HEK293 (cell line): ENCODE data around the gene SNX13.

Experiments used
- CTCF ChIA-PET: fragments of 350-600 bp; formaldehyde crosslinking; extraction: SDS; loops from one replicate; lab custom pipeline; 2021; ENCODE audit warnings: antibody characterized with exemption; lab: Yijun Ruan, JAX
- POLR2A ChIA-PET: fragments of 300-600 bp; formaldehyde crosslinking; extraction: SDS; loops from one replicate; lab custom pipeline; 2020; ENCODE audit warnings: antibody characterized with exemption, inconsistent platforms; lab: Yijun Ruan, JAX
- H3K27ac ChIP-seq: fragments of 200-500 bp; sonication (Bioruptor generic); 2 replicates; pipeline ENCODE4 v1.5.1; 2014; ENCODE audit warnings: low read depth, low read length, control low read depth, inconsistent platforms; ENCODE audit errors: extremely low read depth
- H3K36me3 ChIP-seq, 2 experiments: fragments of 200-500 bp in 1 of 2; sonication (Bioruptor generic) in 1 of 2; 1 replicate in 1 of 2; 2 replicates in 1 of 2; pipeline ENCODE4 v1.5.1; 2014 to 2017; ENCODE audit warnings: inconsistent platforms in 2 of 2, low read length in 2 of 2; ENCODE audit not compliant: control insufficient read depth in 2 of 2, insufficient read depth in 1 of 2
- H3K4me1 ChIP-seq: fragments of 200-500 bp; sonication (Bioruptor generic); 2 replicates; pipeline ENCODE4 v1.5.1; 2014; ENCODE audit warnings: mild to moderate bottlenecking, low read length, inconsistent platforms; ENCODE audit not compliant: control insufficient read depth, insufficient read depth
- H3K4me3 ChIP-seq: 2 replicates; pipeline ENCODE4 v1.5.1; 2011; ENCODE audit warnings: low read depth, mild to moderate bottlenecking, control low read depth, low read length, moderate library complexity
- H3K9me3 ChIP-seq: fragments of 200-500 bp; sonication (Bioruptor generic); 2 replicates; pipeline ENCODE4 v1.5.1; 2014; ENCODE audit warnings: low read depth, low read length, inconsistent platforms; ENCODE audit not compliant: control insufficient read depth, insufficient read depth
- PRDM1 ChIP-seq: fragments of 450-650 bp; formaldehyde crosslinking; IDR thresholded peaks from 2 replicates; pipeline ENCODE4; 2016; ENCODE audit warnings: missing biosample characterization, missing genetic modification characterization
- TRIM28 ChIP-seq: IDR thresholded peaks from 2 replicates; pipeline ENCODE4 v1.6.1; 2011; ENCODE audit warnings: low read length, control low read depth, borderline replicate concordance
- WT1 ChIP-seq: fragments of 450-650 bp; formaldehyde crosslinking; IDR thresholded peaks from 2 replicates; pipeline ENCODE4 v1.5.1; 2016; ENCODE audit warnings: missing biosample characterization, missing genetic modification characterization
- ZNF121 ChIP-seq: fragments of 450-650 bp; formaldehyde crosslinking; IDR thresholded peaks from 2 replicates; pipeline ENCODE4 v1.5.1; 2016; ENCODE audit warnings: missing biosample characterization, missing genetic modification characterization
- ZNF174 ChIP-seq: fragments of 450-650 bp; formaldehyde crosslinking; IDR thresholded peaks from 2 replicates; pipeline ENCODE4 v1.5.0; 2017; ENCODE audit warnings: missing biosample characterization, mild to moderate bottlenecking, missing genetic modification characterization
- ZNF391 ChIP-seq: fragments of 450-650 bp; formaldehyde crosslinking; IDR thresholded peaks from 2 replicates; pipeline ENCODE4 v1.5.1; 2016; ENCODE audit warnings: low read depth, missing biosample characterization, missing genetic modification characterization, borderline replicate concordance
- ZNF501 ChIP-seq: fragments of 450-650 bp; formaldehyde crosslinking; IDR thresholded peaks from 2 replicates; pipeline ENCODE4 v1.5.1; 2016; ENCODE audit warnings: missing biosample characterization, missing genetic modification characterization
- ZNF529 ChIP-seq: fragments of 450-650 bp; formaldehyde crosslinking; IDR thresholded peaks from 2 replicates; pipeline ENCODE4 v1.5.1; 2017; ENCODE audit warnings: missing genetic modification characterization, missing biosample characterization; ENCODE audit not compliant: insufficient replicate concordance
- ZNF571 ChIP-seq: fragments of 450-650 bp; formaldehyde crosslinking; IDR thresholded peaks from 2 replicates; pipeline ENCODE4 v1.5.0; 2017; ENCODE audit warnings: missing biosample characterization, missing genetic modification characterization
- ZNF677 ChIP-seq: fragments of 450-650 bp; IDR thresholded peaks from 2 replicates; pipeline ENCODE4 v1.5.0; 2018; ENCODE audit warnings: missing biosample characterization, mild to moderate bottlenecking, missing genetic modification characterization, moderate library complexity
- TF ChIP-seq, protein P1 (sequence below): fragments of 450-650 bp; formaldehyde crosslinking; IDR thresholded peaks from 2 replicates; pipeline ENCODE4 v1.5.1; 2016; ENCODE audit warnings: missing biosample characterization, missing genetic modification characterization
- TF ChIP-seq, protein P2 (sequence below): fragments of 450-650 bp; IDR thresholded peaks from 2 replicates; pipeline ENCODE4 v1.5.1; 2018; ENCODE audit warnings: missing biosample characterization, mild to moderate bottlenecking, missing genetic modification characterization
- TF ChIP-seq, protein P3 (sequence below): fragments of 450-650 bp; formaldehyde crosslinking; IDR thresholded peaks from 2 replicates; pipeline ENCODE4 v1.5.1; 2016; ENCODE audit warnings: missing biosample characterization, missing genetic modification characterization
- TF ChIP-seq, protein P4 (sequence below): fragments of 450-650 bp; formaldehyde crosslinking; IDR thresholded peaks from 2 replicates; pipeline ENCODE4 v1.5.1; 2017; ENCODE audit warnings: missing biosample characterization, missing genetic modification characterization
- TF ChIP-seq, protein P5 (sequence below): fragments of 450-650 bp; formaldehyde crosslinking; optimal IDR thresholded peaks from 2 replicates; pipeline ENCODE3; 2016; ENCODE audit warnings: missing biosample characterization, mild to moderate bottlenecking, missing genetic modification characterization

Gene SNX13

DNA sequence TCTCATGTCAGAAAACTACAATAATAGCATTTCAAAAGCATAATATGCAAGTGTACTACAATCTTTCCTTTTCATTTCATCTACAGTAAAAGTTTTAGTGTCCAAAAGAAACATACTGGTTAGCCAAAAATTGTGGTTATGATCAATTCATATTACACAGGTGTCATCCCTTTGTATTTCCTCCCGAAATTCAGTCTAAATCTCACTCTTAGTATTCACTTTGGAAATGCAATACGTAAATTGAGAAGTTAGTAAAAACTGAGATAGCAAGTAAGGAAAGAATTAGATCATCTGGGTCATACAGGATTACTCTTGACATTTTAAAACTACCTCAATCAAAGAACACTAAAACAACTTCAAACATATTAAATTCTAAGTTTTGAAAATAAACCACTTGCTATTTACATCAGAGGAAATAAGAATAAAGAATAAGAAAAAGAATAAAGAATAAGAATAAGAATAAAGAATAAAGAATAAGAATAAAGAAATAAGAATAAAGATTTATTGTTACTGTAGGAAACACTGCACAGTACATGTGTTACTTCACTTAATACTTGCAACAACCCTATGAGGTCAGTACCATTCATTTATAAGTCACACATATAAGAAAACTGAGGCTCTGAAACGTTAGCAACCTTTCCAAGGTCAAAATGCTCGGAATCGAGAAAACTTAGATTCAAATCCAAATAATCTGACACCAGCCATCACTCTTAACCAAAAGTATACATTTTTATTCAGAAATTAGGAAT lies 10.5 kb downstream of the SNX13 start:
- Histone ChIP-seq H3K4me1 (peaks cover 3% of the 10 kb centered on the region; the same call in 1 of the 2 replicates), H3K27ac (no peak overlapping the region), H3K9me3 (no peaks in the 10 kb centered on the region), H3K4me3 (no peak overlapping the region), H3K36me3 (no peaks in the 10 kb centered on the region)
- POLR2A ChIA-PET, result no interaction called here
- CTCF ChIA-PET, result no interaction called here
- TF ChIP-seq PRDM1 (tag by site-specific recombination) (0 out of 2 replicates have a peak, but pooled peaks have one; percentile 6), TRIM28 (no peak), ZNF677 (tag by site-specific recombination) (no peak)

DNA sequence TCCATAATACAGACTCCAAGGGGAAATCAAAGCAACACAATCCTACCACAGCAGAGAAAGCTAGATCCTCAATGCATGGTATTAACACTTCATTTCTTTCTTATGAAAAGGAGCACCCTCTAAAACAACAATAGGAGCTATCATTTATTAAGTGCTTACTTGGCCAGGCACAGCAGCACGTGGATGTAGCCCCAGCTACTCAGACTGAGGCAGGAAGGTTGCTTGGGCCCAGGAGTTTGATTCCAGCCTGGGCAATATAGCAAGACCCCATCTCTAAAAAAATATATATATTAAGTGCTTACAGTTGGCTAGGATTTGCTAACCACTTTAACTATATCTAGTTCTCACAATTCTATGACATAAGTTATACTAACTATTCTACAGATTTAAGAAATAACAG lies 12.2 kb downstream of the SNX13 start:
- no peak overlapping the region for H3K27ac ChIP-seq
- TF ChIP-seq ZNF391 (tag by site-specific recombination) (no peak), WT1 (tag by site-specific recombination) (no peak), ZNF121 (tag by site-specific recombination) (0 out of 2 replicates have a peak, but pooled peaks have one; percentile 45)
- TF ChIP-seq, protein P1, sequence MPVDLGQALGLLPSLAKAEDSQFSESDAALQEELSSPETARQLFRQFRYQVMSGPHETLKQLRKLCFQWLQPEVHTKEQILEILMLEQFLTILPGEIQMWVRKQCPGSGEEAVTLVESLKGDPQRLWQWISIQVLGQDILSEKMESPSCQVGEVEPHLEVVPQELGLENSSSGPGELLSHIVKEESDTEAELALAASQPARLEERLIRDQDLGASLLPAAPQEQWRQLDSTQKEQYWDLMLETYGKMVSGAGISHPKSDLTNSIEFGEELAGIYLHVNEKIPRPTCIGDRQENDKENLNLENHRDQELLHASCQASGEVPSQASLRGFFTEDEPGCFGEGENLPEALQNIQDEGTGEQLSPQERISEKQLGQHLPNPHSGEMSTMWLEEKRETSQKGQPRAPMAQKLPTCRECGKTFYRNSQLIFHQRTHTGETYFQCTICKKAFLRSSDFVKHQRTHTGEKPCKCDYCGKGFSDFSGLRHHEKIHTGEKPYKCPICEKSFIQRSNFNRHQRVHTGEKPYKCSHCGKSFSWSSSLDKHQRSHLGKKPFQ, result no peak
- TF ChIP-seq, all 188 proteins: peak for 1
- Histone ChIP-seq H3K36me3 (no peaks in the 10 kb centered on the region), H3K9me3 (no peaks in the 10 kb centered on the region), H3K4me3 (no peak overlapping the region), H3K4me1 (no peaks in the 10 kb centered on the region)
- CTCF ChIA-PET, result no interaction called here
- POLR2A ChIA-PET, result no interaction called here

DNA sequence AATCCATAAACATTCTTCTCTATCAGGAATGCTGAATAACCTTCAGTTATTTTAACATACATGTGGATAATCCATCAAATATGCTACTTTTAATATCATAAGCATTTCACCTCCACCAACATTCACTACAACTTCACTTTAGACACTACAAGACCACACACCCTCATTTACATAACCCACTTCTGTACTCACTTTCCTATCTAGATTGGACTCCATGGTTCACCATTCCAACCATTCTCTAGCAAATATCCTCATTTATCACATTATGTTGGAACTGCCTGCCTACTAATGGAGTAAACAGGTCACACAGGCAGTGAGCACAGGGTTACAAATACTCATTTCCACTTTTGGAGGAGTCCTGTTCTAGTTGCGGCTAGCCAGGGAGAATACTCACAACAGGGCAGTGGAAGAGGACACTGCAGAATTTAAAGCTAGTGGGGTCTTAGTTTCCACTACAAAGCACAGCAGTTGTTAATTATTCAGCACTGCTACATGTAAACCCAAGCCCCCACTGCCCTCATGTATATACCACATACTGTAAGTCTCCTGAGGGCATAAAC lies 18.4 kb downstream of the SNX13 start:
- no peaks in the 10 kb centered on the region for H3K36me3 ChIP-seq
- POLR2A ChIA-PET, result no interaction called here
- CTCF ChIA-PET, result no interaction called here
- H3K4me3 ChIP-seq, result no peak overlapping the region
- no peaks in the 10 kb centered on the region for H3K4me1 ChIP-seq
- TF ChIP-seq ZNF501 (no peak), ZNF529 (tag by site-specific recombination) (no peak), ZNF174 (no peak), ZNF571 (tag by site-specific recombination) (no peak), WT1 (tag by site-specific recombination) (no peak)
- TF ChIP-seq, protein P2, sequence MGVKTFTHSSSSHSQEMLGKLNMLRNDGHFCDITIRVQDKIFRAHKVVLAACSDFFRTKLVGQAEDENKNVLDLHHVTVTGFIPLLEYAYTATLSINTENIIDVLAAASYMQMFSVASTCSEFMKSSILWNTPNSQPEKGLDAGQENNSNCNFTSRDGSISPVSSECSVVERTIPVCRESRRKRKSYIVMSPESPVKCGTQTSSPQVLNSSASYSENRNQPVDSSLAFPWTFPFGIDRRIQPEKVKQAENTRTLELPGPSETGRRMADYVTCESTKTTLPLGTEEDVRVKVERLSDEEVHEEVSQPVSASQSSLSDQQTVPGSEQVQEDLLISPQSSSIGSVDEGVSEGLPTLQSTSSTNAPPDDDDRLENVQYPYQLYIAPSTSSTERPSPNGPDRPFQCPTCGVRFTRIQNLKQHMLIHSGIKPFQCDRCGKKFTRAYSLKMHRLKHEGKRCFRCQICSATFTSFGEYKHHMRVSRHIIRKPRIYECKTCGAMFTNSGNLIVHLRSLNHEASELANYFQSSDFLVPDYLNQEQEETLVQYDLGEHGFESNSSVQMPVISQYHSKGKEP (tag by site-specific recombination), result no peak
- TF ChIP-seq, protein P3, sequence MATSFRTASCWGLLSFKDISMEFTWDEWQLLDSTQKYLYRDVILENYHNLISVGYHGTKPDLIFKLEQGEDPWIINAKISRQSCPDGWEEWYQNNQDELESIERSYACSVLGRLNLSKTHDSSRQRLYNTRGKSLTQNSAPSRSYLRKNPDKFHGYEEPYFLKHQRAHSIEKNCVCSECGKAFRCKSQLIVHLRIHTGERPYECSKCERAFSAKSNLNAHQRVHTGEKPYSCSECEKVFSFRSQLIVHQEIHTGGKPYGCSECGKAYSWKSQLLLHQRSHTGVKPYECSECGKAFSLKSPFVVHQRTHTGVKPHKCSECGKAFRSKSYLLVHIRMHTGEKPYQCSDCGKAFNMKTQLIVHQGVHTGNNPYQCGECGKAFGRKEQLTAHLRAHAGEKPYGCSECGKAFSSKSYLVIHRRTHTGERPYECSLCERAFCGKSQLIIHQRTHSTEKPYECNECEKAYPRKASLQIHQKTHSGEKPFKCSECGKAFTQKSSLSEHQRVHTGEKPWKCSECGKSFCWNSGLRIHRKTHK (tag by site-specific recombination), result no peak
- TF ChIP-seq, protein P4, sequence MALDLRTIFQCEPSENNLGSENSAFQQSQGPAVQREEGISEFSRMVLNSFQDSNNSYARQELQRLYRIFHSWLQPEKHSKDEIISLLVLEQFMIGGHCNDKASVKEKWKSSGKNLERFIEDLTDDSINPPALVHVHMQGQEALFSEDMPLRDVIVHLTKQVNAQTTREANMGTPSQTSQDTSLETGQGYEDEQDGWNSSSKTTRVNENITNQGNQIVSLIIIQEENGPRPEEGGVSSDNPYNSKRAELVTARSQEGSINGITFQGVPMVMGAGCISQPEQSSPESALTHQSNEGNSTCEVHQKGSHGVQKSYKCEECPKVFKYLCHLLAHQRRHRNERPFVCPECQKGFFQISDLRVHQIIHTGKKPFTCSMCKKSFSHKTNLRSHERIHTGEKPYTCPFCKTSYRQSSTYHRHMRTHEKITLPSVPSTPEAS, result no peak
- TF ChIP-seq, protein P5, sequence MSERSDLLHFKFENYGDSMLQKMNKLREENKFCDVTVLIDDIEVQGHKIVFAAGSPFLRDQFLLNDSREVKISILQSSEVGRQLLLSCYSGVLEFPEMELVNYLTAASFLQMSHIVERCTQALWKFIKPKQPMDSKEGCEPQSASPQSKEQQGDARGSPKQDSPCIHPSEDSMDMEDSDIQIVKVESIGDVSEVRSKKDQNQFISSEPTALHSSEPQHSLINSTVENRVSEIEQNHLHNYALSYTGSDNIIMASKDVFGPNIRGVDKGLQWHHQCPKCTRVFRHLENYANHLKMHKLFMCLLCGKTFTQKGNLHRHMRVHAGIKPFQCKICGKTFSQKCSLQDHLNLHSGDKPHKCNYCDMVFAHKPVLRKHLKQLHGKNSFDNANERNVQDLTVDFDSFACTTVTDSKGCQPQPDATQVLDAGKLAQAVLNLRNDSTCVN (tag by site-specific recombination), result no peak
- no peaks in the 10 kb centered on the region for H3K9me3 ChIP-seq
- no peak overlapping the region for H3K27ac ChIP-seq
